Measurements from ENCODE around the gene DLG5.

The DLG5 gene

DNA sequence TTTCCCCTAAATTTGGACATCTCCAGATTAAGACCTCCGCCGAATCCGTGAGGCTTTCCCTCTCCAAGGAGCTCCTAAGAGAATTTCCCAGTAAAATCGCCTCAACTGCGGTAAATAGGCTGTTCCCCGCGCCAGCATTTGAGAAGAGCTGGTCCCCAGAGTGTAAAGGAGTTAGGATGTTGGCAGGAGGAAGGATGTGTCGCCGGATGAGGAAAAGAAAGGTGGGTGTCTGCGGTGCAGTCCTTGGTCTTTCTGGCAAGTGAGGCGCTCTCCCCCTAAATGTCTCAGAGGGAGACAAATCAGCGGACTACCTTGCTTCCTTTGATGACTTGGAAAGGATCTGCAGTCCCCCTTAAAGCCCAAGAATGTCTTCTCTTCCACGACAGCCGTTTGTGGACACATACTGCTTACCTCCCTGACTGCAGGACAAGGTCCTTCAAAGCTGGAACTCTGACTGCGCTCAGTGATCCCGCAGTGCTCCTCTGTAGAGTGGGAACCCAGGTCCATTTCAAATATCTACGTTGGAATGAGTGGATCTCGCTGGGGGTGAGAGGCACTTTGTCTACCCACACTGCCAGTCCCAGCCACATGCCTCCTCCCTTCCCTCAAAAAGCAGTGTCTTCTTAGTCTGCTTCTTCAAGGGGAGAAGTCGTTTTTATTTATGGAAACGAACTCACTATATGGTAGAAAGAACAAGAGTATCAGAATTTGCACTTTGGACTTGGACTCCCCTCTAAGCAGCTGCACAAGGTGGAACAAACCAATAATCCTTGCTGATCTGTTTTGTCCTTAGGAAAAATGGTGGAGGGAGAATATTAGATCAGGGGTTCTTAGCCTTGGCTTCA, 1.1 kb upstream of the DLG5 start:
- H3K27ac Mint-ChIP-seq: no peak overlapping the region
- H3K4me1 Mint-ChIP-seq (ENCODE audit: low read depth): peaks cover 12% of the 10 kb centered on the region
- H3K4me3 Mint-ChIP-seq: peak overlapping the region; percentile 84
- H3K27me3 Mint-ChIP-seq: peaks cover 41% of the 10 kb centered on the region
- no peaks in the 10 kb centered on the region for H3K9me3 Mint-ChIP-seq (ENCODE audit: low read depth)
- H3K36me3 Mint-ChIP-seq: no peaks in the 10 kb centered on the region

DNA sequence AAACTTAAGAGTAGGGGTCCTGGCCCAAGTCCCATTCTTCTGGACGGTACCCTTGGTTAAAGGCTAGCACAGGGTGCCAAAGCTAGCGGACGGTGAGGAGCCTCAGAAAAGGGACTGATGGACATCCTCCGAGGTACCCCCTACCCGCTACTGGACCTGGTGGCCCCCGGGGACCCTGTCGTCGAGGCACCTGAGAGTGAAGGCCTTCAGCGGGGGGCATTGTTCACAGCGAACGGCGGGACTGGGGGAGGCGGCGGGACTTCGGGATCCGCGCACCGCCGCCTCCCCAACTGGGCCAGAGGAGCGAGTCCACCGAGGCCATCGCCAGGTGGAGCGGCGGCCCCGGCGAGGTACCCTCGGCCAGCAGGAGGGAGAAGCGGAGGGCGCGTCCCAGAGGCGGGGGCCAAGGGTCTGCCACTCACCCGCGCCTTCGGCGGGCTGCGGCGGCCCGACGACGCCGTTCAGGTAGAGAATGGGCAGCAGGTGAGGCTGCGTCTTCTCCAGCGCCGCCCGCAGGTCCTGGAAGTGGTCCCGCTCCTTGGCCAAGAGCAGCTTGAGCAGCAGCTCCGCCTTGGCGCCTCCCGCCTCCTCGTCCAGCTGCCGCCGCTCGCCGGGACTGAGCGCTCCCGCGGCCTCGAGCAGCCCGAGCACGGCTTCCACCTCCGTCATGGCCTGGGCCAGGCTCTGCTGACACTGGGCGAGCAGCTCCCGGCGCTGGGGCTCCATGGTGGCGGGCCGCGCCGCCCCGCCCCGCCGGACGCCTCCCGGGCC, 575 bp downstream of the DLG5 start:
- H3K4me1 Mint-ChIP-seq (ENCODE audit: low read depth): peaks cover 12% of the 10 kb centered on the region
- H3K27me3 Mint-ChIP-seq: peaks cover 35% of the 10 kb centered on the region
- no peaks in the 10 kb centered on the region for H3K36me3 Mint-ChIP-seq
- no peak overlapping the region for H3K27ac Mint-ChIP-seq
- H3K4me3 Mint-ChIP-seq: peak overlapping the region; percentile 74
- H3K9me3 Mint-ChIP-seq (ENCODE audit: low read depth): no peaks in the 10 kb centered on the region

DNA sequence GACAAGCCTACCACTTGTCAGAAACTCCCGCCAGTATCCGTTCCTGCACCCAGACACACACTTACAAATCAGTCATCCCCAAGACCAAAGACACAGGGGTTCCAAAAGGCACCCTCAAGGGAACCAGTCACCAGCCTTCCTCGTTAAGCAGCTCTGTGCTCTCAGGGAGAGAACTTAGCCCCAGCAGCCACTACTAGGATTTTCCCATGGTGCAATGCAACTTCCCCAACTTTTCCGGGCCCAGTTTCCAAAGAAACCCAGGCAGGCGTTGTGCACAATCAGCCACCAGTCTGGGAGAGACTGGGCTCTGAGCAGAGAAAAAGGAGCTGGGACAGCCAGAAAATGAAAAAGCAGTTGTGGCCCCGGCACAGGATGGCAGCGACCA, 1.2 kb downstream of the DLG5 start:
- Mint-ChIP-seq H3K36me3 (no peaks in the 10 kb centered on the region), H3K27ac (no peak overlapping the region), H3K27me3 (peaks cover 38% of the 10 kb centered on the region), H3K9me3 (ENCODE audit: low read depth) (no peaks in the 10 kb centered on the region), H3K4me1 (ENCODE audit: low read depth) (peaks cover 12% of the 10 kb centered on the region), H3K4me3 (peak overlapping the region; percentile 74)

DNA sequence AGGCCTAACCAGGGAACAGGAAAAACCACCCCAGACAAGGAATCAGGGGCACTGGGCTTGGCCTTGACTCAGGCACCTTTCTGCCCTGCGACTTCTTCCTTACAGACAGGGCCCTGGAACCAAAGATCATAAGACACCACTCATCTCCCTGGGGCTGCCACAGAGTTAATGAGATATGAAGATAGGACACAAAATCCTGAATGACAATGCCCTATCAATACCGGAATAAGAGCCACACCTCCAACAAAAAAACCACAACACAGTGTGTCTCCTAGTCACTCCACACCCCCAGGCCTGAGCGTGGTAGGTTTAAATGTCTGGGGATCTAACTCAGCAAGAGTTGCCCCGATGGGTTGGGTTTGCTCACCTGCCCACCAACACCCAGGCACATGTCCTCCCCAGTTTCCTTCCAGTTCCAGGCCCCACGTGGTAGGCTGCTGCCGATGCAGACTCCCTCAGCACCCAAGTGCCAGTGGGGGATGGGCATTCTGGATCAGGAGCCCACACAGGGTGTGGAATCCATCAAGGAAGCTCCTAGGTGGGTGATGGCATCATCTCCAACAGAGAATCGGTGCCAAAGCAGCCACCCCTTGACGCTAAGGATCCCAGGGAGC, 3.9 kb downstream of the DLG5 start:
- Mint-ChIP-seq H3K4me3 (no peak overlapping the region), H3K9me3 (ENCODE audit: low read depth) (no peaks in the 10 kb centered on the region), H3K27ac (no peak overlapping the region), H3K27me3 (peaks cover 27% of the 10 kb centered on the region), H3K4me1 (ENCODE audit: low read depth) (peaks cover 10% of the 10 kb centered on the region), H3K36me3 (no peaks in the 10 kb centered on the region)

DNA sequence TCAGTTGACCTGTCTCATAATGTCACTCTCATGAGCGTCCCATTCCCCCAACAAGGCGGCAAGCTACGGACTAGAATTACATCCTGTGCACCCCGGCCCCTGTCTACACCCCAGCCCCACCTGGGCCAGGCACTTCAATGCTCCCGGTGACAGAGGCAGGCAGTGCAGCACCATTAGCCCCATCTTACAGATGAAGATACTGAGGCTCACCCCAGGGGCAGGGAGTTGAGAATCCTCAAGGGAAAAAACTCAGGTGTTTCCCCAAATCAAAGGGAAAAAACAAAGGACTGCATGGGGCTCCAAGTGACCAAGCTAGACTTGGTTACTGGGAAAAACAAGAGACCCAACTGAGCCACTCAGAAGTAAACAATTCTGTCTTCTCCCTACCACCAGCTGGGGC, 4.5 kb downstream of the DLG5 start:
- Mint-ChIP-seq H3K27ac (no peak overlapping the region), H3K9me3 (ENCODE audit: low read depth) (no peaks in the 10 kb centered on the region), H3K36me3 (no peaks in the 10 kb centered on the region), H3K4me3 (no peak overlapping the region), H3K4me1 (ENCODE audit: low read depth) (peaks cover 5% of the 10 kb centered on the region), H3K27me3 (peaks cover 22% of the 10 kb centered on the region)

DNA sequence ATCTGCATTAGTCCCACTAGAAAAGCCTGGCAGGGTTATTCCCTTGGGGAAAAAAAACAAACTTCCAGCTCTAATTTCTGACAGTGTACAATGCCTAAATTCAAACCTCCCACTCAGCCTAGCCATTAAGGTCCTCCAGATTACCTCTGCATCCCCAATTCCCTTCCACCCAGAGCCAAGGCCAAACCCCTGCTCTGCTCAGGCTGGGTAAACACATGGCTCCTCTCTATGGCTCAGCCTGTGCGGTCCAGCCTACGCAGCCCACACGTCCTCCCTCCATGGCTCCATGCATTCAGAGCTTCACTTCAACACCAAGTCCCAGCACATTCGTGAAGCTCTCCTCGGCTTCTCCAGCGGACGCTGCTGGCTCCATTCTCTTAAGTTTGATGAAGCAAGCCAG, 5.2 kb downstream of the DLG5 start:
- Mint-ChIP-seq H3K4me1 (ENCODE audit: low read depth) (peaks cover 5% of the 10 kb centered on the region), H3K27ac (no peak overlapping the region), H3K9me3 (ENCODE audit: low read depth) (no peaks in the 10 kb centered on the region), H3K36me3 (no peaks in the 10 kb centered on the region), H3K4me3 (no peak overlapping the region), H3K27me3 (peaks cover 22% of the 10 kb centered on the region)

DNA sequence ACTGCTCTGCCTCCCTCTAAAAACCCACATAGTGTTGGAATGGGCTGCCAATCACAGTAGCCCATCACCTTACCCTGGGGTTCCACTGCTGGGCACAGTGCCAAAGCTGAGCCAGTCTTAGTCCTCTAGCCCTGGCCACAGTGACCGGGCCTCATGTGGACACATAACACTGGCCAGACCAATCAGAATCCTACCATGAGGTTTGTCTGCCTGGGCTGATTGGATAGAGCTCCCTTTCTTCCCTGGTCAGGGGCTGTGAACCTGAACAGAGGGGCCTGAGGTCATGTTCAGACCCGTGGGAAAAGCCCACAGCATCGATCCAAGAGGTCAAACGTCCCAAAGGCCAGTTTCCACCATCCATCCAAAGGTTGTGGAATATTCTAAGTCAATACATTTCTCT, 6.1 kb downstream of the DLG5 start:
- H3K4me3 Mint-ChIP-seq: no peak overlapping the region

DNA sequence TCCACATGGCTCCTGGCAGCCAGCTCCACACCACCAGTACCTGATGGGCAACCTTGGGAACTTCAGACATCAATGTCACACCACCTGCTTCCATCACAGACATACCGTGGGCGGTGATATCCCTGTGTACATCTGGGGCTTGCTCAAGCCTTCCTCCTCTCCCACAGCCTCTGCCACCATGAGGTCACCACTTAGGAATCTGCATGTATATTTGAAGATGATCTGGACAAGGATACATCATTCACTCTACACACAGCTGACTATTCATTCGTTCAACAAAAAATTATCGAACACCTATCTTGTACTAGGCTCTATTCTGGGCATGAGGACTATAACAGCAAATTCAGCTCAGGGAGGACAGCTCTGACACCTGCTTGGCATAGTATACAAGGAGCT, 6.8 kb downstream of the DLG5 start:
- Mint-ChIP-seq H3K27me3 (peaks cover 15% of the 10 kb centered on the region), H3K9me3 (ENCODE audit: low read depth) (no peaks in the 10 kb centered on the region), H3K4me3 (no peak overlapping the region), H3K4me1 (ENCODE audit: low read depth) (no peaks in the 10 kb centered on the region), H3K36me3 (no peaks in the 10 kb centered on the region), H3K27ac (no peak overlapping the region)

More for the DNA sequence above, 6.1 kb downstream of the DLG5 start:
- peaks cover 21% of the 10 kb centered on the region for H3K27me3 Mint-ChIP-seq
- H3K4me1 Mint-ChIP-seq (ENCODE audit: low read depth): peaks cover 4% of the 10 kb centered on the region
- H3K9me3 Mint-ChIP-seq (ENCODE audit: low read depth): no peaks in the 10 kb centered on the region
- no peak overlapping the region for H3K27ac Mint-ChIP-seq
- no peaks in the 10 kb centered on the region for H3K36me3 Mint-ChIP-seq

DNA sequence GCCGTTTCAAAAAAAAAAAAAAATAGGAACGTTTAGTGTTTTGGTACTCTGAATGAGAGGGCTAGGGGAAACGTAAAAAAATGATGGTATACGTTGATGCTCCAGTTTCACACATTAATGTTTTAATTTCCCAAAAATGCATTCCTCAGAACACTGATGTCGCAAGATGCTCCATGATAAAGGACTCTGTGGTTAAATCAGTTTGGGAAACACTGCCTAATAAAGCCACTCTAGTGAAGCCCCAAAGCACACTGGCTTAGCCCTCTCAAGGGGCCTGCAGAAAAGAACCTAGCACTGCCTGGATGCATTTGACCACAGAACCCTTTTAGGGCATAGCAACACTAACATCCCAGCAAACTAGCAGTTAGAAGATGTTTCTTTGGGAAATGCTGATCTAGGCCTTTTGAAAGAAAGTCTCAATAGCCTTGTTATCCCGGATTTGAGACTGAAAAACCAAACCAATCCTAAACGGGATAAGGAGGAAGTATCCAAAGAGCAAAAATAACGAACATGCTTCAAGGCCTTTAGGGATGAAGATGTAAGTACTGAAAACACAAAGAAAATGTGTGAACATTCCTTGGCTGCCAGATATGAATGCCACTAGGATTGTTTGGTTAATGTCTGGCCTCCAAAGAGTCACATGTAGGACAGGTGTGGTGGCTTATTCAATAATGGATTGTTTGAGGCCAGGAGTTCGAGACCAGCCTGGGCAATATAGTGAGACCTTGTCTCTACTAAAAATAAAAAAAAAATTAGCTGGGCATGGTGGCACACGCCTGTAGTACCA, 11.0 kb downstream of the DLG5 start:
- H3K27me3 Mint-ChIP-seq: no peaks in the 10 kb centered on the region
- no peaks in the 10 kb centered on the region for H3K9me3 Mint-ChIP-seq (ENCODE audit: low read depth)
- H3K4me3 Mint-ChIP-seq: no peak overlapping the region
- H3K36me3 Mint-ChIP-seq: no peaks in the 10 kb centered on the region
- H3K4me1 Mint-ChIP-seq (ENCODE audit: low read depth): no peaks in the 10 kb centered on the region
- H3K27ac Mint-ChIP-seq: no peak overlapping the region

DNA sequence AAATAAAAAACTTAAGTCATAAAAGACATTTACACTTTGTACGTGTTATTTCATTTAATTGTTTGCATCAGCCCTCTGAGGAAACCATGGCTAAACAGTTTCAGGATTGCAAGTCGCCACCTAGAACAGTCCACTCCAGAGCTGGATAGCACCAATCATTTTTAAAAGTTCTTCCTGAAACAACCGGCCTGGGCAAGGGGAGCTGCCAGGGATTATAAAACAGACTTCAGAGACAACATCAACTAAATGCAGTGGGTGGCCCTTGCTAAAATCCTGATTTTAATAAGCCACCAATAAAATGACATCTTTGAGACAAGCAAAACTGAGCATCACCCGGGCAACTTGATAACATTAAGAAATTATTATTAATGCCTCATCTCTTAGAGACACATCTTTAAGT, 13.5 kb downstream of the DLG5 start:
- H3K36me3 Mint-ChIP-seq: no peaks in the 10 kb centered on the region
- peaks cover 9% of the 10 kb centered on the region for H3K27me3 Mint-ChIP-seq
- H3K27ac Mint-ChIP-seq: no peak overlapping the region
- H3K4me3 Mint-ChIP-seq: no peak overlapping the region
- no peaks in the 10 kb centered on the region for H3K4me1 Mint-ChIP-seq (ENCODE audit: low read depth)
- H3K9me3 Mint-ChIP-seq (ENCODE audit: low read depth): no peaks in the 10 kb centered on the region

DNA sequence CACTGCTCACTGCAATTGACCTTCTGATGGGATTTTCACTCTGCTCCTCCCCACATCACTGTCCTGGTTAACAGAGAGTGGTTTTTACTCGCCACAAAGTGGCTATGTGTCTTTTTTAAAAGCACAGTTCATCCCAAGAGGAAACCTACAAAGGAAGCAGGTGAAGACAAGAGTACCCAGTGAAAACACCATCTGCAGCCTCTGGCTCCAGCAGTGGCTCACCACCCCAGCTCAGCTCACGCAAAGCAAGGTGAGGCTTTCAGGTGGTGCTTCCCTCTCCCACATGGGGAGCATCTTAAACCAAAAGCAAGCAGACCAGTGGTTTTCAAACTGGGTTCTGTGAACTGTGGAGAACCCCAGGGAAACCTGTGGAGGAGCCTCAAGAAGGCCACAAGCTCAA, 14.0 kb downstream of the DLG5 start:
- no peaks in the 10 kb centered on the region for H3K4me1 Mint-ChIP-seq (ENCODE audit: low read depth)
- no peaks in the 10 kb centered on the region for H3K9me3 Mint-ChIP-seq (ENCODE audit: low read depth)
- no peak overlapping the region for H3K27ac Mint-ChIP-seq
- no peak overlapping the region for H3K4me3 Mint-ChIP-seq
- H3K36me3 Mint-ChIP-seq: no peaks in the 10 kb centered on the region
- peaks cover 9% of the 10 kb centered on the region for H3K27me3 Mint-ChIP-seq

DNA sequence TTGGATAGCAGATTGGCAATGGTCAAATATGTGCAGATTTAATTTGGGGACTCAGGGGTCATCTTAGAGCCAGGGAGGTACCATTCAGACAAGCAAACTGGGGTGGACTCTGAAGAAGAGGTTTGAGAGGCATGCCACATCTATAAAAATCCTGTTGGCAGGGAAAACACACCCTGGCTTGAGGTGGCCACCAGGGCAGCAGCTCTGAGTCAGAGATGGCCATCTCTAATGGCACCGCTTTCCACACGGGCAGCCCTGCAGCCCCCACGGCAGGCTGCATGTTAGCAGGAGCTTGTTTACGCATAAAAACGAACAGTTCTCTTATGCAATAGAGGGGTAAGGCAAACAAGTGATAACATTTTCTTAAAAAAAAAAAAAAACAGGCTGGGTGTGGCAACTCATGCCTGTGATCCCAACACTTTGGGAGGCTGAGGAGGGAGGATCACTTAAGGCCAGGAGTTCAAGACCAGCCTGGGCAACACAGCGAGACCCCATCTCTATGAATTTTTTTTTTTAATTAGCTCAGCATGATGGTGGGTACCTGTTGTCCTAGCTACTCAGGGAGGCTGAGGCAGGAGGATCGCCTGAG, 14.9 kb downstream of the DLG5 start:
- no peaks in the 10 kb centered on the region for H3K9me3 Mint-ChIP-seq (ENCODE audit: low read depth)
- no peaks in the 10 kb centered on the region for H3K36me3 Mint-ChIP-seq
- no peaks in the 10 kb centered on the region for H3K4me1 Mint-ChIP-seq (ENCODE audit: low read depth)
- H3K27me3 Mint-ChIP-seq: peaks cover 9% of the 10 kb centered on the region
- no peak overlapping the region for H3K4me3 Mint-ChIP-seq
- H3K27ac Mint-ChIP-seq: no peak overlapping the region

DNA sequence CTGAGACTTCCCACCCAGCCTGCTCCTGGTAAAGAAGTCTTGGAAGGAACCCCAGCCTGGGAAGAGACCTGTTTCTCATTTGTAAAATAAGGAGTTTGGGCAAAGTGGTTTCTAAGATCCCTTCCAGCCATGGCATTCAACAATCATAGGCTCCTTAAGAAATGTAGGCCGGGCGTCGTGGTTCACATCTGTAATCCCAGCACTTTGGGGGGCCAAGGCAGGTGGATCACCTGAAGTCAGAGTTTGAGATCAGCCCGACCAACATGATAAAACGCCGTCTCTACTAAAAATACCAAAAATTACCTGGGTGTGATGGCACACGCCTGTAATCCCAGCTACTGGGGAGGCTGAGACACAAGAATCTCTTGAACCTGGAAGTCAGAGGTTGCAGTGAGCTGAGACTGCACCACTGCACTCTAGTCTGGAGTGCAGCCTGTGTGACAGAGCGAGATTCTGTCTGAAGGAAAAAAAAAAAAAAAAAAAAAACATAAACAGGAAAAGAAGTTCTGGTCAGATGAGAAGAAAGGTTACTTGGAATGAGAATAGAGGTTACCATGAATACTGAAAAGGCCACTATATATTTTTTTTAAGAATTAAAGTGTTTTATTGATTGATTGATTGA, 15.9 kb downstream of the DLG5 start:
- no peak overlapping the region for H3K4me3 Mint-ChIP-seq
- H3K36me3 Mint-ChIP-seq: no peaks in the 10 kb centered on the region
- peaks cover 10% of the 10 kb centered on the region for H3K27me3 Mint-ChIP-seq
- H3K4me1 Mint-ChIP-seq (ENCODE audit: low read depth): no peaks in the 10 kb centered on the region
- no peaks in the 10 kb centered on the region for H3K9me3 Mint-ChIP-seq (ENCODE audit: low read depth)
- H3K27ac Mint-ChIP-seq: no peak overlapping the region

DNA sequence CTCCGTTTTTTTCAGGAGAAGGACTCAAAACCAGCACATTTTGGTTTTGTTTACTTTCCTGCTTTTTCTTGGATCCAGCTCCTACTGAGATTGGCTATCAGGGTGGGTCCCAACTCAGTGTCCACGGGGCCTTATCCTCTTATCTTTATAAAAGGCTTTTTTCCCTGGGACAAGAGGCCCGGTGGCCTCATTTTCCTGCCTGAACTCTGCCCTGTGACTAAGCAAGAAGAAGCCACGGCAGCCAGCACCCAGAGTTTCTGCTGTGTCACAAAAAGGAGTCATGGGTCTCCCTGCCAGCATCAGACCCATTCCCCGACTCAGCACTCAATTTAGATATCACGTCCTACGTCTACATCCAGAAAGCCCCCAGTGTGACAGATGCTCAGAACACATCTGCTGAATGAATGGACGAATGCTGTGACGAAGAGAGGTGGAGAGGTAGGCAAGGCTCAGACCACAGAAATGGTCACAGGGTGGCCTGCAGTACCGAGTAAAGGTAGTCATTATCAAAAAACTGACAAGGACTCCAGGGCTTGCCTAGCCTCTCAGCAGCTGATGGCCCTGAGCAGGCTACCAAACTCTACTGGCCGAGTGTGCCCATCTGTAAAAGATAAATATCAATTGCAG, 16.7 kb downstream of the DLG5 start:
- peaks cover 10% of the 10 kb centered on the region for H3K27me3 Mint-ChIP-seq
- H3K36me3 Mint-ChIP-seq: no peaks in the 10 kb centered on the region

More for the DNA sequence above, 16.7 kb downstream of the DLG5 start:
- Mint-ChIP-seq H3K27ac (no peak overlapping the region), H3K4me1 (ENCODE audit: low read depth) (no peaks in the 10 kb centered on the region), H3K9me3 (ENCODE audit: low read depth) (no peaks in the 10 kb centered on the region), H3K4me3 (no peak overlapping the region)

Measured in activated naive CD8-positive, alpha-beta T cell (primary cell).